K562 treated with DMSO at 1 percent for 48 hours (cell line): ENCODE results near the gene SSX3. TPM values are rescaled to one million over a fixed set of nuclear protein-coding genes. Genes with fewer than 3 reads are reported as not detected.

ENCODE experiments used
- total RNA-seq: library from RNA; unstranded; fragments of 300-600 nt; gene quantifications from 2 replicates; pipeline ENCODE4 v1.2.3, GENCODE V29; 2022; ENCODE audit warnings: low replicate concordance; ENCODE audit errors: extremely low read depth

SSX3 gene
- total RNA-seq = not detected in 2 replicates

GRCh38 chrX:48356315-48357094 is at the start of gene SSX3:
SSX3 (minus strand) TSS chrX:48356703; CDS start chrX:48355249, 1,454 bp downstream.

GRCh38 chrX:48383239-48383638 is 26.7 kb upstream of the SSX3 start, which contains the start of gene SSX4:
SSX4 (plus strand) TSS chrX:48383539; CDS start chrX:48384054, 515 bp downstream.

Other genes starting within 250 kb of the SSX3 start
- gene SPACA5B, start 226.1 kb downstream of the SSX3 start, total RNA-seq = not detected in 2 replicates
- not detected in 2 replicates for gene SSX5, start 159.9 kb downstream of the SSX3 start, total RNA-seq
- gene SSX1, start 101.3 kb downstream of the SSX3 start, total RNA-seq = not detected in 2 replicates
- not detected in 2 replicates for gene SSX4, start 26.8 kb upstream of the SSX3 start, total RNA-seq
- not detected in 2 replicates for gene SSX4B, start 55.3 kb upstream of the SSX3 start, total RNA-seq
- gene SLC38A5, start 113.6 kb upstream of the SSX3 start, total RNA-seq = not detected in 2 replicates
- gene FTSJ1, start 119.5 kb upstream of the SSX3 start, total RNA-seq = not detected in 2 replicates
- gene PORCN, start 152.3 kb upstream of the SSX3 start, total RNA-seq = not detected in 2 replicates
- gene EBP, start 165.1 kb upstream of the SSX3 start, total RNA-seq = not detected in 2 replicates
- not detected in 2 replicates for gene TBC1D25, start 183.0 kb upstream of the SSX3 start, total RNA-seq
- gene RBM3, start 217.8 kb upstream of the SSX3 start, total RNA-seq = not detected in 2 replicates
- not detected in 2 replicates for gene WDR13, start 240.8 kb upstream of the SSX3 start, total RNA-seq